HEK293T (cell line): ENCODE results near the gene ZNF385C.

ENCODE experiments used
- CTCF ChIA-PET: fragments of 350-600 bp; formaldehyde crosslinking; extraction: SDS; loops from one replicate; lab custom pipeline; 2021; ENCODE audit warnings: antibody characterized with exemption, inconsistent platforms; lab: Yijun Ruan, JAX
- POLR2A ChIA-PET: fragments of 350-600 bp; formaldehyde crosslinking; extraction: SDS; loops from one replicate; lab custom pipeline; 2020; ENCODE audit warnings: antibody characterized with exemption, inconsistent platforms; lab: Yijun Ruan, JAX
- DNase-seq: peaks from one replicate; pipeline ENCODE4 v3.0.0; 2012; ENCODE audit warnings: mixed read lengths; ENCODE audit errors: extremely low spot score
- ARNT ChIP-seq: fragments of 450-650 bp; IDR thresholded peaks from 2 replicates; pipeline ENCODE4 v1.6.1; 2017; ENCODE audit warnings: mild to moderate bottlenecking
- BHLHE40 ChIP-seq: fragments of 450-650 bp; IDR thresholded peaks from 2 replicates; pipeline ENCODE4 v1.6.1; 2016; ENCODE audit warnings: mild to moderate bottlenecking, moderate library complexity, borderline replicate concordance
- CTBP1 ChIP-seq: fragments of 450-650 bp; IDR thresholded peaks from 2 replicates; pipeline ENCODE4 v1.6.1; 2016; ENCODE audit warnings: borderline replicate concordance
- ELF4 ChIP-seq: fragments of 450-650 bp; IDR thresholded peaks from 2 replicates; pipeline ENCODE4 v1.6.1; 2017; ENCODE audit warnings: antibody characterized with exemption
- FOXA1 ChIP-seq: fragments of 450-650 bp; IDR thresholded peaks from 2 replicates; pipeline ENCODE4 v1.6.1; 2016; ENCODE audit warnings: mild to moderate bottlenecking
- FOXK2 ChIP-seq: fragments of 450-650 bp; IDR thresholded peaks from 2 replicates; pipeline ENCODE4 v1.6.1; 2016; ENCODE audit warnings: mild to moderate bottlenecking
- FOXM1 ChIP-seq: fragments of 450-650 bp; IDR thresholded peaks from 2 replicates; pipeline ENCODE4 v1.6.1; 2017; ENCODE audit warnings: mild to moderate bottlenecking, borderline replicate concordance
- HDGF ChIP-seq: fragments of 450-650 bp; IDR thresholded peaks from 2 replicates; pipeline ENCODE4 v1.6.1; 2017; ENCODE audit warnings: antibody characterized with exemption, borderline replicate concordance
- L3MBTL2 ChIP-seq: fragments of 450-650 bp; conservative IDR thresholded peaks from 2 replicates; pipeline ENCODE4 v1.6.1; 2016; ENCODE audit warnings: mild to moderate bottlenecking
- LEF1 ChIP-seq: fragments of 450-650 bp; IDR thresholded peaks from 2 replicates; pipeline ENCODE4 v1.6.1; 2017; ENCODE audit warnings: mild to moderate bottlenecking, borderline replicate concordance
- NFRKB ChIP-seq: fragments of 450-650 bp; IDR thresholded peaks from 2 replicates; pipeline ENCODE4 v1.6.1; 2016; ENCODE audit warnings: mild to moderate bottlenecking, moderate library complexity
- SP1 ChIP-seq: fragments of 450-650 bp; IDR thresholded peaks from 2 replicates; pipeline ENCODE4 v1.6.1; 2017
- SUZ12 ChIP-seq: fragments of 450-650 bp; IDR thresholded peaks from 2 replicates; pipeline ENCODE4 v1.6.1; 2016; ENCODE audit warnings: mild to moderate bottlenecking
- TARDBP ChIP-seq: fragments of 450-650 bp; IDR thresholded peaks from 2 replicates; pipeline ENCODE4 v1.6.1; 2016
- ZNF384 ChIP-seq: fragments of 450-650 bp; IDR thresholded peaks from 2 replicates; pipeline ENCODE4 v1.6.1; 2016
- TF ChIP-seq, protein P1 (sequence below): fragments of 450-650 bp; IDR thresholded peaks from 2 replicates; pipeline ENCODE4 v1.6.1; 2016

Gene ZNF385C

DNA sequence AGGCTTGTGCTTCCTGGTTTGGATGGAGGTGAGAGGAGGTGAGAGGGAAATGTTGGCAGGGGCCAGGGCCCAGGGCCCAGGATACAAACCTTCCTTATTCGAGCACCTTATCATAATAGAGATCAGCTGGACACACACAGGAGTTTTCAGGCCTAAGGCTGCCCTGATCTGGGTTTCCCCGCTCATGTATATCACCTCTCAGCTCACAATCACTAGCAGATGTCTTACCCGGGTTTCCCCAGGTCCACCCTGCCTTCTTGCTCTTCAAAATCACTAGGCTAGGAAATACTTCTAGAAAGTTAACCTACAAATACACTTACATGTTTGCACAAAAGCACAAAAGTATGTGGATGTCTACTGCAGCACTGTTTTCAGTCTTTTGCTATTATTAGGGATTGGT is 28.6 kb upstream of the ZNF385C start:
- TF ChIP-seq NFRKB (no peak), BHLHE40 (no peak)
- ChIA-PET CTCF (no interaction called here), POLR2A (interaction anchor here (1.6 kb wide), 1 partner anchor 110 kb away, joined by 5 read pairs; the partner anchor contains the start of gene DNAJC7)
- no peak for DNase-seq

- no peak for DNase-seq
- TF ChIP-seq, protein P1, sequence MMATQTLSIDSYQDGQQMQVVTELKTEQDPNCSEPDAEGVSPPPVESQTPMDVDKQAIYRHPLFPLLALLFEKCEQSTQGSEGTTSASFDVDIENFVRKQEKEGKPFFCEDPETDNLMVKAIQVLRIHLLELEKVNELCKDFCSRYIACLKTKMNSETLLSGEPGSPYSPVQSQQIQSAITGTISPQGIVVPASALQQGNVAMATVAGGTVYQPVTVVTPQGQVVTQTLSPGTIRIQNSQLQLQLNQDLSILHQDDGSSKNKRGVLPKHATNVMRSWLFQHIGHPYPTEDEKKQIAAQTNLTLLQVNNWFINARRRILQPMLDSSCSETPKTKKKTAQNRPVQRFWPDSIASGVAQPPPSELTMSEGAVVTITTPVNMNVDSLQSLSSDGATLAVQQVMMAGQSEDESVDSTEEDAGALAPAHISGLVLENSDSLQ: no peak
- no peak for TF ChIP-seq SP1
- no peak for TF ChIP-seq SUZ12
- TF ChIP-seq HDGF: no peak
- no peak for TF ChIP-seq CTBP1
- no peak for TF ChIP-seq FOXK2
- TF ChIP-seq BHLHE40: no peak
- TF ChIP-seq FOXA1: no peak
- no peak for TF ChIP-seq FOXM1
- no peak for TF ChIP-seq LEF1
- no peak for TF ChIP-seq ZNF384
- no peak for TF ChIP-seq L3MBTL2
- CTCF ChIA-PET: no interaction called here
- POLR2A ChIA-PET: no interaction called here
Measured at GRCh38 chr17:42125565-42125964, 27.3 kb upstream of the ZNF385C start.

- POLR2A ChIA-PET: no interaction called here
Measured at GRCh38 chr17:42124256-42124655, 26.0 kb upstream of the ZNF385C start.

DNA sequence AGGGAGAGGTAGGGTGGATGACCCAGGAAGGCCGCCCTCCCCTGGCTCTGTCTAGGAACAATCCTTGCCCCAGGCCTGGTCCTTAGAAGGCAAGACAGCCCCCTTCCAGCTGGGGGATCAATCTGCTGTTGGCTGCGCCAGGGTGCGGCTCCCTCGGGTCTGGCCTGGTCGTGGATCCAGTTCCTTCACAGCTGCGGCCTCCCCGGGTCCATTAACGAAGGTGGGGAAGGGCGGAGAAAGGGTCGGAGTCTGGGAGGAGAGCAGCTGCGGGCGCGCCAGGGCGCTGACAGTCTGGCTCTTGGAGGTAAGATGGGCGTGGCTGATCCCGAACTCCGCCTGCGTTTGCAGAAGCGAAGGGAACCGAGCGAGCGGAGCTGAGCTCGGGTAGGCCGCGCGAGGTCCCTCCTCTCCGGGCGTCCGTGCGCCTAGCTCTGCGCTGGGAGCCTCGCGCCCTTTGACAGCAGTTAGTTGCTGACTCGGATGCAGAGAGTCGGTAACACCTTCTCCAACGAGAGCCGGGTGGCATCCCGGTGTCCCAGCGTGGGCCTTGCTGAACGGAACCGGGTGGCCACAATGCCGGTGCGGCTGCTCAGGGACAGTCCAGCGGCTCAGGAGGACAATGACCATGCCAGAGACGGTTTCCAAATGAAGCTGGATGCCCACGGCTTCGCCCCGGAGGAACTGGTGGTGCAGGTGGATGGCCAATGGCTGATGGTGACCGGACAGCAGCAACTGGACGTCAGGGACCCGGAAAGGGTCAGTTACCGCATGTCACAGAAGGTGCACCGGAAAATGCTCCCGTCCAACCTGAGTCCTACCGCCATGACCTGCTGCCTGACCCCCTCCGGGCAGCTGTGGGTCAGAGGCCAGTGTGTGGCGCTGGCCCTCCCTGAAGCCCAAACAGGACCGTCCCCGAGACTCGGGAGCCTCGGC is 24.4 kb upstream of the ZNF385C start, which contains the start of gene HSPB9:
HSPB9 (plus strand) TSS at position 434 of the 933 bp plus-strand sequence; CDS start at position 481, 47 bp downstream.
- CTCF ChIA-PET: no interaction called here
- DNase-seq: no peak
- POLR2A ChIA-PET: interaction anchor here (1.2 to 3.0 kb wide), 3 partner anchors 8 to 105 kb away, joined by 5 to 26 read pairs (median 25); partner anchors contain the start of genes DHX58 and DNAJC7
- TF ChIP-seq SUZ12 (no peak), CTBP1 (no peak), ARNT (no peak), TARDBP (no peak), FOXM1 (no peak), NFRKB (no peak), FOXK2 (no peak), HDGF (no peak), ELF4 (no peak), FOXA1 (no peak), ZNF384 (no peak), SP1 (no peak), BHLHE40 (no peak), LEF1 (no peak), L3MBTL2 (no peak)
- TF ChIP-seq, protein P1: no peak

More at GRCh38 chr17:42124256-42124655, 26.0 kb upstream of the ZNF385C start:
- no peak for DNase-seq
- CTCF ChIA-PET: interaction anchor here (0.6 kb wide), 1 partner anchor 61 kb away, joined by 4 read pairs; the partner anchor contains the start of gene HCRT
- no peak for TF ChIP-seq CTBP1

- peak; percentile 94 for DNase-seq
- ChIA-PET CTCF (interaction anchor here (0.5 to 1.2 kb wide), 4 partner anchors 20 to 158 kb away, joined by 3 to 5 read pairs (median 3); partner anchors contain the start of gene CNP), POLR2A (interaction anchor here (0.6 to 3.1 kb wide), 35 partner anchors 9 to 302 kb away, joined by 3 to 33 read pairs (median 4); partner anchors contain the start of genes ACLY, CAVIN1, CNP and DHX58)
Measured at GRCh38 chr17:42120770-42121769, 22.8 kb upstream of the ZNF385C start, which contains the start of gene KAT2A. TSS of gene KAT2A (minus strand) at chr17:42121367. CDS start at chr17:42121304, 63 bp downstream.

More at GRCh38 chr17:42120770-42121769, 22.8 kb upstream of the ZNF385C start, which contains the start of gene KAT2A:
- TF ChIP-seq HDGF: no peak
- no peak for TF ChIP-seq ARNT
- no peak for TF ChIP-seq SP1
- no peak for TF ChIP-seq CTBP1
- TF ChIP-seq, protein P1: no peak
- peak; percentile 39 for TF ChIP-seq ELF4
- peak; percentile 32; the same call in 1 of the 2 replicates for TF ChIP-seq L3MBTL2
- no peak for TF ChIP-seq NFRKB
- no peak for TF ChIP-seq BHLHE40
